Muscle of back (tissue), 11 donors: ENCODE results near the gene CEP83. TPM values are rescaled to one million over a fixed set of nuclear protein-coding genes. Genes with fewer than 3 reads are reported as not detected.
A peak's percentile ranks its signal among the peaks of the same experiment; 100 is the strongest.

Source experiments
- DNase-seq, 3 donors: peaks; one replicate each; pipeline versions ENCODE4 v3.0.0 to v3.0.0-alpha.2; 2013
- polyA plus RNA-seq, 10 donors: library from polyadenylated mRNA; unstranded; fragments of 120-200 nt; gene quantifications; one replicate each; pipeline ENCODE4 v1.2.1, GENCODE V29; 2013; ENCODE audit not compliant: insufficient read length in 10 of 10

Gene CEP83
- polyA plus RNA-seq, 10 donors, result 10.1 to 27.7 (median 16.2) TPM

- no peak for DNase-seq
Measured at GRCh38 chr12:94271351-94271750, 188.3 kb downstream of the CEP83 start.

GRCh38 chr12:94269316-94269999 lies 190.2 kb downstream of the CEP83 start:
- no peak for DNase-seq

DNA sequence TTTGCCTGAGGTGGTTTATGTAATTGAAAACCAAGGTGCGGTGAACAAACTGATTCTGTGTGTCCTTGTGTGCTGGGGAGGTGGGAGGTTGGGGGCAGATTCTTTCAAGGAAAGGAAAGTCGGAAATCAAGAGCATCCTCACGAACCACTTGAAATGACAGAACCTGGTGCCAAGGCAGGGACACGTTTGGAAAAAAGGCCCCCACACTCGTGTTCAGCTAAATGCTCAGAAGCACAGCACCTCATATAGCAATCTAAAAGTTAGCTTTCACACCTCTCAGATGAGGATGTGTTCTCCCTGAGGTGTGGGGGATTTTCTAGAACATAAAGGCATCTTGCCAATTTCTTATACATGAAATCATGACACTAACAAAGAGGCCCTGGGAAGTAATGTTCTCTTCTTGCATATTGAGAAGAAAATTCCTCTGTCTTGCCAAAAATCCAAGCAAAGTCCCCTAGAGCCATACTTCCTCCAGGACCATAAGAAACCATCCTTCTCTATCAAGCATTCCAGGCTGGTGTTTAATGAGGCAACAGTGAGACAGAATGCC lies 191.7 kb downstream of the CEP83 start:
- DNase-seq, result peak in 2 of 3 donors; percentile 36 to 80

DNA sequence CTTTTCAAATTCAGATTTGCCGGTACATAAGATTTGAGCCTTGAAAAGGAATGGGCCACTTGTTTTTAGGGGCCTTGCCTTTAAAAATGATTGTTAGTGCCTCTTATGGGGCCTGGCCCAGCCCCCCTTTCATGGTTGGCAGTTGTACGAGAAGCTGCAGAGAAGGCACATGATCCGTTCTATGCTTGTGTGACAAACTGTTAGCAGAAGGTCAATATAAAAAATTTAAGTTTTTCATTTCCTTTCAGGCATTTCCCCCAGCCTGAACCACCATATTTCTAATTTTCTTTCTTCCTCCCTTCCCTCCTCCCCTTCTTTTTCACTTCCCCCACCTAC lies 192.2 kb downstream of the CEP83 start:
- DNase-seq, result no peak

DNA sequence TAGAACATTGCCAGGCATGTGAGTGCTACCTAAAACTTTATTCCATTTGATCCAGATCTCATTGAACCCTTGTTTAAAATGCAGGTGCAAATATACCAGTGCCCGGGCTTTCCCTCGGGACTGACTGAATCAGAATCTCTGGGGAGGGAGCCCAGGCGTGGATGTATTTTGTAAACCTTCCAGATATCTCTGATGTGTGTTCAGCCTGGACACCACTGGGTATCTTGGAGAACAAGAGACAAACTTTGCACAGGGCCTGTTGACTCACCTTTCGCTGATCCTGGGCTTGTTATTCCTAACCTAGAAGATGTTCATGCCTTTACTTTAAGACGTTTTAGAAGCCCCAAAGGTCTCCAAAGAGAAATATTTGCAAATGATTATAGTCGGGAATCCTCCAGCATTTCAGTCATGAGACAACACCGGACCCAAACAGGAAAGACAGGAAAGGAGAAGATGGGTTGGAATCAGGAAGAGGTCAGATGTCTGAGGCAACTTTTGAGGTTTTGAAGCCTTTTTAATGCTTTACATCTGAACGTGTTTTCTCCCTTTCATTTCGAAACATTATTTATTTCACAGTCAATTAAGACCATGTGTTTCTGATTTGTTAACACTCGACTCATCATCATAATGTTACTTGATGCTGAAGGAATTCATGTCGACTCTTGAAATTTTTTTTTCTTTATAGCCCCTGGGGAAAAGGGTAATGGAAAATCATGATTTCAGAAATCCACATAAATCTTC lies 192.7 kb downstream of the CEP83 start:
- peak; percentile 89 to 94 (median 94) for DNase-seq

GRCh38 chr12:94265966-94266745 lies 193.5 kb downstream of the CEP83 start:
- peak in 1 of 3 donors; percentile 70 for DNase-seq

DNA sequence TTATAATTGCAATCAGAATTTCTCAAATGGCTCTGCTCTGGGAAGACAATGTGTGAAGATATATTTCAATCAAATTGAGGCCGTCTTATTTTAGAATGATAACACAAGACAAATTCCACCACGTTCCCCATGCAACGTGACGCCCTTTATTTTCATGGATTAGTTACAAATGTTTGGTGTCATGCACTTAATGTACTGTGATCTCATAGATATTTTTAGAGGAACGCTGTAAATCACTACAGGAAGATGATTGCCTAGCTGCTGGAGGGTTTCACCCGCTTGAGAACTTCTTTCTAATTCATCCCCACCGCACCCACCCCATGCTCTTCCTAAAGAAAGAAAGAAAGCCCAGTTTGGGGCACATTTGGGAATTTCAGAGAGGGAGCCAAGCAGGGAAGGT lies 194.1 kb downstream of the CEP83 start:
- peak; percentile 48 to 75 (median 66) for DNase-seq

GRCh38 chr12:94264736-94265485 lies 194.8 kb downstream of the CEP83 start:
- peak; percentile 59 to 86 (median 65) for DNase-seq

DNA sequence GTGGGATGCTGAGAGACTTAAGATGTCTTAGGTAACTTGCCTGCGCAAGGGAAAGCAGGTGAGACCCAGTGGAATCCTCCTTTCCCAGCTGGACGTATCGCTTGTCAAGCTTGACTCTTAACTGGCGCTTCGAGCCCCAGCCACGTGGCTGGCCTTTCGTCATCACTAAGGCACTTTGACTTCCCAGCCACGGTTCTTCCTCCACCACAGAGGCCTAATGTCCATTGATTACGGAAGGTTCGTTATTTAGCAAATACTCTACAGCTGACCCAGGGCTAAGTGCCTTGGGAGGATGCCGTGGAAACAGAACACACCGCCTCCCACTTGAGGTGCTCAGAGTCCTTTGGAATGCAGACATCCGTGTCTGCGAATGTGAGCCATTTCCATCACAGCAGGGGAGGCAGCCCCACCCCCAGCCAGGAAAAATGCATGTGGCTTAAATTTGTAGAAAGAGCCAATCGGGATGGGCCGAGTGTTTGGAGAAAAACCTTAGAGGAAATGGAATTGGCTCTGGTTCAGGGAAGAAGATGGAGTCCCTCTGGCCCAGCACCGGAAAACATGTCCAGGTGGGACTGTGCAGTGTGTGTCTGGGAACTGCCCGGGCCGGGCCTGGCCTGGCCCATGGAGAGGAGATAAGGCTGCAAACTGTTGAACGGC lies 195.6 kb downstream of the CEP83 start:
- DNase-seq, result peak; percentile 84 to 95 (median 85)

- peak in 1 of 3 donors; percentile 39 for DNase-seq
Measured at GRCh38 chr12:94263011-94263811, 196.5 kb downstream of the CEP83 start.

DNA sequence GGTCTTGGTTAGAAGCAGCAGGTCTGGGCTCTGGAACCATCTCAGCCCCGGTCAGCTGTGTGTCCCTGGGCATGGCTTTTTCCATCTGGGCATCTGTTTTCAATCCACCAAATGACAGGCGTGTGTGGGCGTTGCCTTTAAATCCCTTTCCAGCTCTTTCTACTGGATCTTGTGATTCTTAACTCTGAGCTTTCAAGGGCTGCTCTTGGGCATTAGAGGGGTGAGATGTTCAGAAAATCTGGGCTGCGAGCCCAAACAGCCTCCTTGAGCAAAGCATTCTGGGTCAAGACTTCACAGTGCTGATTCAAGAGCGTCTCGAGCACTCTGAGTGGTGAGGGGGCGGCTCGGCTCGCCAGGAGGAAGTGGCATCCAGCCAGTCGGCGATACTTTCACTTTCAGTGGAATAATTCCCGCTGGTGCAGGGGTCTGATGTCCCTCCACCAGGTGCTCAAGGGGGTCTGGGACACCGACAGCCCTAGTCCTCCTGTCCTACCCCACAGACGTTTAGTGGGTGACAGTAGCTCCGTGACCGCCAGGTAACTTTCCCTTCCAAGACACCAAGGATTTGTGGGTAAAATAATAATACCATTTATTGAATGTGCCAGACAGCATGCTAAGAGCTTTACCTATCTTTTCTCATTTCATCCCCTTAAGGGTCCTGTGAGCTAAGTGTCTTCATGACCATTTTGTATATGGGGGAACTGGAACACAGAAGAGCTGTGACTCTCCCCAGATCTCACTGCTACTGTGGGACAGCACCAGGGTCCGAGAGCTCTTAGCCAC lies 197.2 kb downstream of the CEP83 start:
- peak; percentile 88 to 95 (median 91) for DNase-seq

DNA sequence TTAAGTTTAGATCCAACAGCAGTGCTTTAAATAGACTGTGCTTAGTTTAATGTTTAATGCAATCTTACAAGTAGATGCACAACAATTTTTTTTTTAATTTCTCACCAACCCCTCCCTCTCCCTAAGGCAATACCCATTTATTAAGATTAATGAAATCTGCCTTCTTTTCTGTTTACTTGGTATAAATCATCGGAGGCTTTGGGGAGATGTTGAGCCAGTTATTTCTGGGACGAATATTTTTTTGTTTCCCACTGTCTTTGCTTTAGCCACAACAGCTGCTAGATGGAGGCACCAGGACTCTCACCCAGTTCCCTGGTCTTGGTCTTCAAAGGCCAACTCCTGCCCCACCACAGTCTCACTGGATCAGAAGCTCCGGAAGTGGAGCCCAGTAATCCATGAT lies 197.9 kb downstream of the CEP83 start:
- no peak for DNase-seq

DNA sequence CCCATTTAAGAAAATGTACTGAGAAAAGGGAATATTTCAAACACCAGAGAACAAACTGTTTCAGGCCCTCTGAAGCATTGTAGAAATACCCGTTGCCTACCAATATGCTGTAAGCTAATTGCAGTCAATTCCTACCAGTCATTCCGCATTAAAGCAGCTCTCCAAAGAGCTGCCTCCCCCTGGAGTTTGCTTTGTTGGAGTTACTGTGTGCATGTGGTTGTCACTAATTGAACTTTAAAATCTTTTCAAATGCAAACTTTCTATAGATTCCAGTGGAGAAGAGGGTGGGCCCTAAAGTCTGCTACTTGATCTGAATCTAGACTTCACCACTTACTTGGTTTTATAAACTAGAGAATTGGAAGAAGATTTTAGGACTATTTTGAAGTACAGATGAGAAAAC lies 198.5 kb downstream of the CEP83 start:
- DNase-seq, result no peak

DNA sequence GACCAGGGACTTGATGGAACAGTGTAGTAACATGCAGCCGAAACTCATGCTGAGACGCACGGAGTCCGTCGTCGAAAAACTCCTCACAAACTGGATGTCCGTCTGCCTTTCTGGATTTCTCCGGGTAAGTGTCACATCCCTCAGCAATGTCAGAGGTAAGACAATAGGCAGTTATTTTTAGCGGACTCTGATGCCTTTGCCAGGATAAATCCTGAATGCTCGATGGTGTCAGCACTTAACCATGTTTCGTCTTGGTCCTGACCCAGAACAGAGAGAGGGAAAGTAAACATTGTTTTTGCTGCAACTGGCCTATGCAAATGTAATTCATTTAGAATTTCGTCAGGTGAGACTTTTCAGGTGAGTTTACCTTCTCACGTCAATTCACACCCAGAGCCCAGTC lies 198.9 kb downstream of the CEP83 start:
- peak in 1 of 3 donors; percentile 16 for DNase-seq

DNA sequence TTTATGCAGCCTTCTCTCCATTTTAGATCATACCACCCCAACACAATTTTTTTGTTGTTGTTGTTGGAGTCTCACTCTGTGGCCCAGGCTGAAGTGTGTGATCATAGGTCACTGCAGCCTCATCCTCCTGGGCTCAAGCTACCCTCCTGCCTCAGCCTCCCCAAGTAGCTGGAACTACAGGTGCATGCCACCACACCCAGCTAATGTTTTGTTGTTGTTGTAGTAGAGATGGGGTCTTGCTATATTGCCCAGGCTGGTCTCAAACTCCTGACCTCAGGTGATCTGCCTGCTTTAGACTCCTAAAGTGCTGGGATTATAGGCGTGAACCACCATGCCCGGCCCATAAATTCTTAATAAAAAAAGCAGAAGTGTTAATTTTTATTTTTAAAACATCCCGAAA lies 199.7 kb downstream of the CEP83 start:
- no peak for DNase-seq

- DNase-seq, result no peak
Measured at GRCh38 chr12:94258593-94258992, 201.1 kb downstream of the CEP83 start.
